IPS-15b (cell line): ENCODE results near the gene ZNF555.
A peak's percentile ranks its signal among the peaks of the same experiment; 100 is the strongest.
"Not testable (repeated sequence)": the region's sequence is repeated elsewhere in the genome, so short reads cannot be mapped to it uniquely, and the experiment has no call there.

Source experiments
- H3K27me3 ChIP-seq: one replicate; pipeline ENCODE4 v1.6.1; 2013; ENCODE audit warnings: low read length; ENCODE audit not compliant: control insufficient read depth, insufficient read depth
- H3K36me3 ChIP-seq: one replicate; pipeline ENCODE4 v1.6.1; 2013; ENCODE audit warnings: low read length; ENCODE audit not compliant: control insufficient read depth, insufficient read depth
- H3K4me1 ChIP-seq: one replicate; pipeline ENCODE4 v1.6.1; 2013; ENCODE audit warnings: mild to moderate bottlenecking, low read length; ENCODE audit not compliant: control insufficient read depth, insufficient read depth
- H3K4me3 ChIP-seq: one replicate; pipeline ENCODE4 v1.5.1; 2013; ENCODE audit warnings: low read depth, low read length
- H3K9ac ChIP-seq: one replicate; pipeline ENCODE4 v1.6.1; 2013; ENCODE audit warnings: low read depth, mild to moderate bottlenecking, low read length
- H3K9me3 ChIP-seq: one replicate; pipeline ENCODE4 v1.6.1; 2013; ENCODE audit warnings: mild to moderate bottlenecking, low read length; ENCODE audit not compliant: control insufficient read depth, insufficient read depth

Gene ZNF555

GRCh38 chr19:2840794-2841791 lies at the start of gene ZNF555:
TSS of gene ZNF555 (plus strand) at chr19:2841475. CDS start at chr19:2841573, 98 bp downstream.
- no peaks in the 10 kb centered on the region for H3K36me3 ChIP-seq
- H3K9ac ChIP-seq = peak within 1 kb of the TSS; percentile 68
- no peaks in the 10 kb centered on the region for H3K9me3 ChIP-seq
- H3K27me3 ChIP-seq = peaks cover 3% of the 10 kb centered on the region
- H3K4me3 ChIP-seq = peak within 1 kb of the TSS; percentile 68
- H3K4me1 ChIP-seq = peaks cover 2% of the 10 kb centered on the region

GRCh38 chr19:2791876-2792275 lies 49.4 kb upstream of the ZNF555 start:
- Histone ChIP-seq H3K4me3 (no peak overlapping the region), H3K36me3 (peaks cover 50% of the 10 kb centered on the region), H3K9ac (no peak overlapping the region), H3K9me3 (no peaks in the 10 kb centered on the region), H3K4me1 (no peaks in the 10 kb centered on the region), H3K27me3 (no peaks in the 10 kb centered on the region)

- peaks cover 54% of the 10 kb centered on the region for H3K36me3 ChIP-seq
- not testable (repeated sequence) for H3K4me3 ChIP-seq, H3K9ac ChIP-seq, H3K9me3 ChIP-seq, H3K4me1 ChIP-seq, H3K27me3 ChIP-seq
These were observed 48.6 kb upstream of the ZNF555 start for GRCh38 chr19:2792666-2793065.

DNA sequence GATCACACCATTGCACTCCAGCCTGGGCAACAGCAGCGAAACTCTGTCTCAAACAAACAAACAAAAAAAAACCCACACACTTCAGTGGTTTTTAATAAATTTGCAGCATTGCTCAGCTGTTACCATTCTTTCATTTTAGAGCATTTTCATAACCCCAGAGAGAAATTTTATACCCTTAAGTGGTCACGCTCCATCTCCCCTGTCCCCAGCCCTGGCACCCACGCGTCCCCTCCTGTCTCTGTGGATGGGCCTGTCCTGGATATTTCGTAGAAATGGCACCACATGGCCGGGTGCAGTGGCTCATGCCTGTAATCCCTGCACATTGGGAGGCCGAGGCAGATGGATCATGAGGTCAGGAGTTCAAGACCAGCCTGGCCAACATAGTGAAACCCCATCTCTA lies 48.1 kb upstream of the ZNF555 start:
- H3K27me3 ChIP-seq = no peaks in the 10 kb centered on the region
- no peaks in the 10 kb centered on the region for H3K4me1 ChIP-seq
- no peak overlapping the region for H3K9ac ChIP-seq
- no peak overlapping the region for H3K4me3 ChIP-seq
- H3K36me3 ChIP-seq = peaks cover 53% of the 10 kb centered on the region
- H3K9me3 ChIP-seq = no peaks in the 10 kb centered on the region

DNA sequence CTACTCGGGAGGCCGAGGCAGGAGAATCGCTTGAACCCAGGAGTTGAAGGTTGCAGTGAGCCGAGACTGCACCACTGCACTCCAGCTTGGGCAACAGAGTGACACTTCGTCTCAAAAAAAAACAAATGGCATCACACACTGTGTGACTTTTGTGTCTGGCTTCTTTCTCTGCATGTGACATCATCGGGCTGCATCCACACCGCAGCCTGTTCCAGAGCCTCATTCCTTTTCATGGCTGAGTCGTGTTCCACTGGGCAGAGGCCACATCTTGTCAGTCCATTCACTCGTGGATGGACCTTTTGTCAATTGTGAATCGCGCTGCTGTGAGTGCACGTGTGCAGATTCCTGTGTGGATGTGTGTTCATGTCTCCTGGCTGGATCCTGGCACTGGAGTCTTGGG lies 47.7 kb upstream of the ZNF555 start:
- no peaks in the 10 kb centered on the region for H3K9me3 ChIP-seq
- H3K27me3 ChIP-seq = no peaks in the 10 kb centered on the region
- H3K9ac ChIP-seq = no peak overlapping the region
- no peak overlapping the region for H3K4me3 ChIP-seq
- H3K4me1 ChIP-seq = no peaks in the 10 kb centered on the region
- peaks cover 51% of the 10 kb centered on the region for H3K36me3 ChIP-seq

- Histone ChIP-seq H3K27me3 (no peaks in the 10 kb centered on the region), H3K4me3 (no peak overlapping the region), H3K9ac (no peak overlapping the region), H3K36me3 (peaks cover 53% of the 10 kb centered on the region), H3K9me3 (no peaks in the 10 kb centered on the region), H3K4me1 (no peaks in the 10 kb centered on the region)
These were observed 45.2 kb upstream of the ZNF555 start for GRCh38 chr19:2795827-2796658.

DNA sequence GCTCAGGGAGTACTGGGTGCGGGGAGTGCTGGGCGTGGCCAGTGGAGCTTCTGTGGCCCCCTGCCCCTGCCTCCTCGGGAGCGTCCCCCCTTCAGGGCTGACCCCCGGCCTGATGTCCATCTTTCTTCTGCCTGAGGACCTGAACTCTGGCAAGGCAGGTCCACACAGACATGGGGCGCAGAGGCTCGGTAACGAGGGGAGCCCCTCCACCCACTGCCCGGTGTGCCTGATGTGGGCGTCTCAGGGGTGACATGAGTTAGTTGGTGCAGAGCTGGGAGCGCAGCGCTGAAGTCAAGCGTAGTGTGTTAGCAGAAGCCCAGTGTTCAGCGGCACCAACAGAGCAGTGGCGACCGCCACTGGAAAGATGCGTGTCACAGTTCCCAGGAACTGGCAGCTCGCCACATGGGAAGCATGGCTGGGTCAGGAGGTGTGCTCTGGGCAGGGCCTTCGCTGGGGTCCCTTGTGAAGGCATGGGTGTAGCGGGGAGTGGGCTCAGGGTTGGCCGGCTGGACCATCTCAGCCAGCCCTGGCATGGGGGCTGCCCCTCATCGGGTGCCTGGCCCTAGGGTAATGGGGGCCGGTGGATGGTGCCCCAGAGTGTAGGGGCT lies 44.5 kb upstream of the ZNF555 start:
- Histone ChIP-seq H3K4me1 (no peaks in the 10 kb centered on the region), H3K36me3 (peaks cover 54% of the 10 kb centered on the region), H3K9ac (no peak overlapping the region), H3K27me3 (no peaks in the 10 kb centered on the region), H3K9me3 (no peaks in the 10 kb centered on the region), H3K4me3 (no peak overlapping the region)

DNA sequence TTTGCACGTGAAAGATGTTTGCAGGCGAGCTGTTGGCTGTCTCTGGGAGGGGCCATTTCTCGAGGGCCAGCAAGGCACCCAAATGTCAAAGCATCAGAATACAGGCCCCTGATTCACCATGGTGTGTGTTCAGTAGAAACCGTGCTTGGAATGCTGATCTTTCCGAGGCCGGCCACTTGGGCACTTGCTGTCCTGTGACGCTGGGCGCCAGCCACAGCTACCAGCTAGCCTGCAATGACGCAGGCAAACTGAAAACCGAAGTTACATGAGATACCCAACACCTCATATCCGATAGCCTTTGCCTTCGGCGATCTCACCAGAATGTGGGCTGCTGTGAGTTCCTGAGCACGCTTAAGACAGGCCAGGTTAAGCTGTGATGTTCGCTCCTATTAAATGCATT lies 44.0 kb upstream of the ZNF555 start:
- no peaks in the 10 kb centered on the region for H3K9me3 ChIP-seq
- H3K4me1 ChIP-seq = no peaks in the 10 kb centered on the region
- H3K4me3 ChIP-seq = no peak overlapping the region
- peaks cover 55% of the 10 kb centered on the region for H3K36me3 ChIP-seq
- H3K27me3 ChIP-seq = no peaks in the 10 kb centered on the region
- no peak overlapping the region for H3K9ac ChIP-seq

DNA sequence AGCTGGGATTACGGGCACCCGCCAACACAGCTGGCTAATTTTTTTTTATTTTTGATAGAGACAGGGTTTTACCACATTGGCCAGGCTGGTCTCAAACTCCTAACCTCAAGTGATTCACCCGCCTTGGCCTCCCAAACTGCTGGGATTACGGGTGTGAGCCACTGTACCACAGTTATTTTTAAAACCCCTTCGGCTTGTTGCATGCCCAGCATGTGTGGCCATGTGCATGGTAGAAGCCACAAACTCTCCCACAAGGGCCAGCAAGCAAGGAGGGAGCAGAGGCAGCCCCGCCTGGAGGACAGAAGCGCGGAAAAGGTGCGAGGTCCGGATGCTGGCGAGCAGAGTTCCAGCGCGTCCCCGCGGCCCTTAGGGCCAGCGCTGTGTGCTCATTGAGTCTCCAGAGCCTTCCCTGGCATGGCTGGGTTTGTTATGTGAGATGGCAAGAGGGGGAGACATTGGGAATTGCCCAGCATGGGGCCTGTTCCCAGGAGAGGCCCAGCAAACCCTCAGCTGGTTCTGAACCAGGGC lies 43.1 kb upstream of the ZNF555 start:
- H3K4me3 ChIP-seq = no peak overlapping the region
- H3K36me3 ChIP-seq = peaks cover 63% of the 10 kb centered on the region
- H3K9me3 ChIP-seq = no peaks in the 10 kb centered on the region
- H3K9ac ChIP-seq = no peak overlapping the region
- no peaks in the 10 kb centered on the region for H3K4me1 ChIP-seq
- no peaks in the 10 kb centered on the region for H3K27me3 ChIP-seq

DNA sequence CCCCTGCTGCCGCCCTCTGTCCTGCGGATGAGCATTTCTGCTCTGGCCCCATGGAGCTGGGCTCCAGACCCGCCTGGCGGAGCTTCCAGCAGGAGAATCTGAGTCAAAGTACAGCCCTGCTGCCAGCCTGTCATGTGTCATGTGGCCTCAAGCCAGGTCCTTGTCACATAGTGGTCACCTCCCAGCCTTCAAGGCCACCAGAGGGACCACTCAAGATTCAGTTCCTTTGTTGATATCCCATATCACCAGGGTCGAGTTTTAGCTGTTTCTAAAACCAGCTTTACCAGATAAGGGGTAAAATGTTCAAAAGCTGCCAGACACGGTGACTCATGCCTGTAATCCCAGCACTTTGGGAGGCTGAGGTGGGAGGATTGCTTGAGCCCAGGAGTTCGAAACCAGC lies 42.5 kb upstream of the ZNF555 start:
- Histone ChIP-seq H3K36me3 (peaks cover 61% of the 10 kb centered on the region), H3K9me3 (no peaks in the 10 kb centered on the region), H3K9ac (no peak overlapping the region), H3K4me1 (no peaks in the 10 kb centered on the region), H3K4me3 (no peak overlapping the region), H3K27me3 (no peaks in the 10 kb centered on the region)

DNA sequence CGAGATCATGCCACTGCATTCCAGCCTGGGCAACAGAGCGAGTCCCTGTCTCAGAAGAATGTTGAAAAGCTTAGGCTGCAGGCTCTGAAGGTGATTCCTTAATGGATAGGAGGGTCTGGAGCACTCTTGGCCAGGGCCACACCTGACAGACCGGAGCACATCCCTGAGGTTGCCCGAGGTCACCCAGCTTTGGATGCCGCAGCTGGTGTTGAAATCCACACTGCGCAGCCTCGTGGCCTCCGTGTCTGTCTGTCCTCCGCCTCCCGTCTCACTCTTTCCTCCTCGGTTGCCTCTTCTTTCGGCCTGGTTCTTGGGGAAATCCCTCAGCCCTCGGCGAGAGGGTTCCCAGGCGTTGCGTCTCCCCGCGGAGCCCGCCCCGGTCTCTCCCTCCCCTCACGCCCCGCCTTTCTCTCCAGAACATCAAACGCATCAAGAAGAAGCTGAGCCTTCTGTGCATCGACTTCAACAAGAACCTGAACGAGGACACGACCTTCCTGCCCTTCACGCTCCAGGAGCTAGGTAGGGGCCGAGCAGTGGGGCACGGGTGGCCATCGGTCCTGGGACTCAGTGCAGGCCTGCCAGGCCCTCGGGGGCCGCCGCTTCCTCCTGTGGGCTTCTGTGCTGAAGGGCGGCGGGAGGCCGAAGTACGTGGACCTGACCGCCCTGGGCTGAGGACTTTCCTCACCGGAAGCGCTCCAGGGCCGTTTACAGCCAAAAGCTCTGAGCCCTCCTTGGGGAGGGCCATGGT lies 41.8 kb upstream of the ZNF555 start:
- Histone ChIP-seq H3K36me3 (peaks cover 66% of the 10 kb centered on the region), H3K4me1 (no peaks in the 10 kb centered on the region), H3K9me3 (no peaks in the 10 kb centered on the region), H3K27me3 (no peaks in the 10 kb centered on the region), H3K4me3 (no peak overlapping the region), H3K9ac (no peak overlapping the region)
